ENCODE data around the gene SLC7A11. TPM values are rescaled to one million over a fixed set of nuclear protein-coding genes. Genes with fewer than 3 reads are reported as not detected.

SLC7A11 gene
- total RNA-seq = 15.9 and 41.3 TPM in 2 replicates

DNA sequence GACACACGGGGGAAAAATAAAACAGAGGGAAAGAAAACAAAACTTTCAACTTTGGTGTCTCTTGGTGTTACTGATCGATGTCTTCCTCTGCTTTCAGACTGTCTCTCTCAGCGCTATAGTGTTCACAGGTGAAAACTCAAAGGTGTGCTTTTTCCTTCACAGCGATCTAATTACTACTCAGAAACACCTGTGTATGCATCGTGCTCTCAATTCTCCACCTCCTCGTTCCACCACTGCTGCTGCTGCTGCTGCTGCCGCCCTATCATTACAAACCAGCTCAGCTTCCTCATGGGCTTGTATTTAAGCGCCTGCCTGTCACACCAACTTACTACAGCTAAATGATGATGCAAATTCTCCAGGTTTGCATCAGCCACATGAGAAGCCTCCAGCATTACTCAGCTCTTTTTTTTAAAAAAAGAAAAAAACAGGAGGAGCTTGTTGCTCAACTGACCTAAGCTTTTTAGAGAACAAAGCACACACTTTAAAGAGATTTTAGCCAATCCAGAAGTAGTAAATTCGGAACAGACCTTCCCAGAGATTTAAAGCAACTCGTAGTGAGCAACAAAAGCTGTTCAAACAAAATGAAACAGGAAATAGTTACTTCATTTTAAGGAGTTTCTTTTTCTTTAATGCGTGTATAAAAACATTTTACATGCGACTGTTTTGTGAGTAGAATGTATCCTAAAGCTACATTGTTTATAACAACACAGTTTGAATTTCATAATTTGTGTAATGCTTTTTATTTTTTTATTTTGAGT, at the start of gene SLC7A11:
Gene SLC7A11 (minus strand): TSS at position 274 of the 758 bp plus-strand sequence. CDS start 280 bp downstream, outside the sequence.

